GM18505 (cell line): ENCODE data around the gene SLC44A3.

Experiments used
- ATAC-seq: cut with Tn5 transposase; IDR thresholded peaks from one replicate; pipeline ENCODE4 v1.9.1; 2021; ENCODE audit not compliant: unreplicated experiment
- POLR2A ChIP-seq: IDR thresholded peaks from 4 replicates; pipeline ENCODE4 v1.6.1; 2011; ENCODE audit warnings: borderline replicate concordance; ENCODE audit not compliant: insufficient read depth, insufficient read length; ENCODE audit errors: extremely low read depth

The SLC44A3 gene

DNA sequence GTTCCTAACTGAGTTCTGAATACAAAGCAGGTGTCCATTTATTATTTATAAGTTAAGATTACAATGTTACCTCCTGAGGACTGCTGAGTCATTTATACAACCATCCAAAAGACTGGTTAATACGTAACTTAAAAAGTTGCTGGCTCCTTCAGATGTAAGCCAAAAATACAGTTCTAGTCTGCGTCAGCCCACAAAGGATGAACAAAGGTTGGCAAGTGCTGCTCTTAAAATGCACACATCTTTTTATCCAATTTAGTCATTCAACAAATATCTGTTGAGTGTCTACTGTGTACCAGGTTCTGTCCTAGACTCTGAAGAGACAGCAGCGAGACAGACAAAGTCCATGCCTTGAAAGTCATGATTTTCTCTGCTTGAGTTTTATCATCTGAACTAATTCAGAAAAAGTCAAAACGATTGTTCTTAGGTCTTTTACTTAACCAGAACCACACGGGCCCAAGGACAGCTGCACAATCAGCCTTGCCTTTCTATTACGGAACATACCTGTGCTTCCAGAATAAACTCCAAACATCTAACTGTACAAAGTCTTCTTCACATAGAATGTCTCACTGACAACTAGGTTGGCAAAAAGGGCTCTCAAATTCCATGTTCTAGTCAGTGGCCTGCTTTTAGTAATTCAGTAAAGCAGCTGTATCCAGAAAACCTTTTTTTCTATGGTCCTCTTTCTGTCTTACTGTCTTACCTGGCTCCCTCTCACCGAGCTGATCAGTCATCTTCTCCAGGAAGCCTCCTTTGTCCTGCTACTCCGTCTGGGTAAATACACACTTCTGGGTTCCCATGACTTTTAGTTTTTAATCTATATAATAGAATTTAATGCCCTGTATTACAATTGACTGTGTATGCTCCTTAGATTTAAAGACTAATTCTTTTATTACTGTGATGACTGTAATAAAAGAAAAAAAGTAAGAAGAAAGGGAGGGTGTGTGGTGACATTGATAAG lies 122.3 kb downstream of the SLC44A3 start:
- ATAC-seq, result no peak

More for the DNA sequence above, 122.3 kb downstream of the SLC44A3 start:
- no peak for TF ChIP-seq POLR2A
